C4-2B (cell line): ENCODE data around the gene TCERG1L.

Source experiments
- H3K27ac ChIP-seq: fragments of 450-650 bp; 2 replicates; pipeline ENCODE4 v1.5.1; 2017
- CTCF ChIP-seq: fragments of 450-650 bp; conservative IDR thresholded peaks from 2 replicates; pipeline ENCODE4 v1.5.1; 2017; ENCODE audit warnings: mild to moderate bottlenecking
- ZFX ChIP-seq: fragments of 450-650 bp; IDR thresholded peaks from 2 replicates; pipeline ENCODE4 v1.6.1; 2017

The TCERG1L gene

DNA sequence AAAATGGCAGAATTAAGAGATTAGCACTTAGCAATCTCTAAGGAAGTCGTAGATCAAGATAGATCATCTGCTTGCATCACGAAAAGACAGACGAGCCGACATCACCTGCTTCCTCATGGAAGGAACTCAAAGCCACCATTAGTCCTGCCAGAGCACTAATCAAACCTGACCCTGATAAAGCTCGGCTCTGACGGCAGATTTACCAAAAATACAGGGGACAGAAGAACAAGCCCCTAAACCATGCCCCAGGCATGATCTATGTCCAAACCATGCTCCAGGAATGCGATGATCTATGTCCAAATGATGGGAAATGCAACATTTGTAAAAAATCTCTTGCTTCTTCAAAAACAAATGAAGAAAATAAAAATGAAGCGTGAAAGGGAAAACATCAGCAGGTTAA, 182.8 kb downstream of the TCERG1L start:
- H3K27ac ChIP-seq, result no peak overlapping the region; the same call in 1 of the 2 replicates
- TF ChIP-seq ZFX, result no peak
- TF ChIP-seq CTCF, result no peak

DNA sequence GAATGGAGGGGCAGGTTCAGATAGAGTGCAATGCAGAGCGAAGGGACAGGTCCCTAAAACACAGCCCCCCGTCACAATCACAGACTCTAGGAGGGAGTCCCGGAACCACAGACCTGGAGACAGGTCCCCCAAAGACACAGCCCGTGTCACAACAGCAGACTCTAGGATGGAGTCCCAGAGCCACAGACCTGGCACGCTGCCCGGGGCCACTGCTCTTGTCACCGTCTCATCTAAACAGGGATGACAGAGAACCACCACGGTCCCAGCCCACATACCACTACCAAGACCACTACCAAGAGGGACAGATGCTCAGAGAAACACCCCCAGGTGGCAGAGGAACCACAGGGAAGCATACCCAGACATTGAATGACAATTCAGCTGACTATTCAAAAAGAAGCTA, 183.9 kb downstream of the TCERG1L start:
- H3K27ac ChIP-seq, result no peak overlapping the region
- TF ChIP-seq CTCF, result no peak
- TF ChIP-seq ZFX, result no peak

GRCh38 chr10:131127138-131127589, 184.4 kb downstream of the TCERG1L start:
- H3K27ac ChIP-seq, result no peak overlapping the region
- TF ChIP-seq CTCF, result no peak
- TF ChIP-seq ZFX, result no peak

DNA sequence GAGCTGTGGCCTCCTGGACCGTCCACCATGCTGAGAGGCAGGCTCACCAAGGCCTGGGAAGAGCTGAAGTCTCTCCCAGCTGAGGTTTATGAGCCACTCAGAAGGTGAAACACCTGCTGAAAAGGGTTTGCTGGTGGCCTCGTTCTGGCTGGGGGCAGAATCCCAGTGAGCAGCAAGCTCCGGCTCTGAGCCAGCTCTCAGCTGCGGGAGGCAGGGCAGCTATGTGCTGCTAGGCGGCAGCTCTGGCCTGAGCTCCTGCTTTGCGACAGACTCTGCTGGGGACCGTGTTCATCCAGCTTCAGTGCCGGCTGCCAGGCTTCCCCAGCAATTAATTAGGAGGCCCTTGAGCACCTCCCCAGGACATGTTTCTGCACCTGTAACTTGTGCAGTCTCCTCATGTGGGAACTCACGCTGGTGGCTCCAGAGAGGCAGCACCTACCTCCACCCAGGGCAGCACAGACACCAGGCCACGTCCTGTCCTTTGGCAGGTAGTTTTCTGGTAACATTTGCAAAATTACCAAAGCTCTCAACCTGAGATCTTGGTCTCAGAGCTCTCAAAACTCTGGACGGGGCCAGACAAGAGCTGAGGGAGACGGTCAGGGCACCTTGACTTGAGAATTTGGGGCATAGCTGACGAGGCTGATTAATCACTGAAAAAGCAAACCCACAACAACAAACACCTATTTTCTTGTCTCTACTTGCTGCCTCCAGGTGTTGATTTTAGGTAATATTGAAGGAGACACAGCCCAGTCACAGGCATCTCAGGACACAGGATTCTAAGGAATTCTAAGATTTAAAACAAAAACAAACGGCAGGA, 185.0 kb downstream of the TCERG1L start:
- H3K27ac ChIP-seq, result no peak overlapping the region

GRCh38 chr10:131125511-131126225, 185.9 kb downstream of the TCERG1L start:
- no peak for TF ChIP-seq CTCF
- TF ChIP-seq ZFX, result no peak
- no peak overlapping the region for H3K27ac ChIP-seq

More for the DNA sequence above, 185.0 kb downstream of the TCERG1L start:
- no peak for TF ChIP-seq ZFX
- no peak for TF ChIP-seq CTCF

GRCh38 chr10:131124945-131125344, 186.6 kb downstream of the TCERG1L start:
- no peak overlapping the region for H3K27ac ChIP-seq
- no peak for TF ChIP-seq CTCF
- TF ChIP-seq ZFX, result no peak

DNA sequence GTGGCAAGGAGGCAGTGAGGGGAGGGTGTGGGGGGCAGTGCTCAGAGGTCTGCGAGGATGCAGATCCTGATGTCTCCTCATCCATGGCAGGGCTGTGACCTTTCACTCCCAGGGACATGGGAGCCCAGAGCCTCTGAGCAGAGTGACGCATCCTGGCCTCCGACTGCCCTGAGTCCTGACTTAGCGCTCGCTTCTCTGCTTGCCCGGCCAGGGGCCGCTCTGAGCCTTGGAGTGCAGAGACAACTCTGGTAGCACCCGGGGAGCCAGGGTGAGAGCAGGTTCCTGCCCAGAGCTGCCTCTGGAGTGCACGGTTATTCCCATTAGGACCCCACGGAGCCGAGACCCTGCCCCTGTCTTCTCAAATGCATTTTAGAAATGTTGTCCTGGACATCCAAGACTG, 188.0 kb downstream of the TCERG1L start:
- TF ChIP-seq ZFX (no peak), CTCF (no peak)
- H3K27ac ChIP-seq, result no peak overlapping the region
